Dendritic cell treated with granulocyte-macrophage colony-stimulating factor and Interleukin-4, amounts not matched to agents 40 ng/mL and 50 ng/mL, for 4 days (primary cell): ENCODE data around the gene ZNF674.
A peak's percentile ranks its signal among the peaks of the same experiment; 100 is the strongest.

Experiments
- H3K27ac Mint-ChIP-seq: one replicate; pipeline ENCODE4 v1.8.0; 2022; ENCODE audit warnings: mild to moderate bottlenecking, mixed read lengths
- H3K27me3 Mint-ChIP-seq: one replicate; pipeline ENCODE4 v1.8.0; 2022; ENCODE audit warnings: mild to moderate bottlenecking, mixed read lengths
- H3K36me3 Mint-ChIP-seq: one replicate; pipeline ENCODE4 v1.8.0; 2022; ENCODE audit warnings: low read depth, mixed read lengths
- H3K4me1 Mint-ChIP-seq: one replicate; pipeline ENCODE4 v1.8.0; 2022; ENCODE audit warnings: low read depth, mixed read lengths
- H3K4me3 Mint-ChIP-seq: one replicate; pipeline ENCODE4 v1.8.0; 2022; ENCODE audit warnings: mild to moderate bottlenecking, moderate library complexity, mixed read lengths
- H3K9me3 Mint-ChIP-seq: one replicate; pipeline ENCODE4 v1.8.0; 2022; ENCODE audit warnings: mixed read lengths
- intact Hi-C: fragments of 100-400 bp; cut with micrococcal nuclease; formaldehyde crosslinking; loops from one replicate; pipeline ENCODE4 v1.15.0; 2022

Gene ZNF674

DNA sequence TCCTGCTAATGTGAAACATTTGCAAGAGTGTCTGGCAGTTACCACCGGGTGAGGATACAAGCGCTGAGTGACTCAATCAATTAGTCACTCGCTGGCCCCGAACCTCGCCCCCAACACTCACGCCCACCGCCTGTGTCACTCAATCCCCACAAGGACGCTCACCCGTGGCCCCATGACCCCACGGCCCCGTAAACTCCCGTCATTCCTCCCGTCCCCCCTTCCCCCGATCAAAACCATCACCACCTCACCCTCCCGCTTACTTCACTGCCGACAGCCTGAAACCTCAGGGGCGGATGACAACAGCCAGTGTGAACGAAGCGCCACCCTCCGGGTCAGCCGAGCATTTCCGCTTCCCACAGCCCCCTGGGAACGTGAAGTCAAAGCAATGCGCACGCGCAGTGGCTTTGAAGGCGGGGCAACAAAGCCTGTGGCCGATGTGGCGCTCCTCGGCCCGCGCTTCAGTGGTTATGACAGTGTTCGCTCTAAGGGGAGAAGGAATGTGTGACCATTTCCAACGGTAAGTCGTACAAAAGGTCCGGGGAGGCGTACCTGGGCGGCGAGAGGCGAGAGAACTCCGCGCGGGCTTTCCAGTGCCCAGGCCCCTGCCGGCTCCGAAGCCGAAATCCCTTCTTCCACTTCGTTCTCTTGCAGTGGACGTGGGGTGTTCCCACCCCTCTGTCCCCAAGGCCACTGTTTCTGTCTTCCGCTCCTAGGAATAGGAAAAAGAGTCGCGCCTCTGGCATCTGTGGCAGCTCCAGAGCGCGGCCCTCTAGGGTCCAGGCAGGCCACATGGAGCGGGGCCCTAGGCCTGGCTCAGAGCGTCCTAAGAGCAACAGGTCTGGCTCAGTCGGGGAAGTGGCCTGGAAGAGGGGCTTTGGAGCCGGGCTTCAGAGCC is at the start of gene ZNF674:
Gene ZNF674, minus strand, starts transcription at position 311 of the 895 bp plus-strand sequence. CDS start 3,334 bp downstream, outside the sequence.
- Mint-ChIP-seq H3K4me1 (peaks cover 24% of the 10 kb centered on the region), H3K36me3 (peaks cover 19% of the 10 kb centered on the region), H3K9me3 (no peaks in the 10 kb centered on the region), H3K4me3 (peak within 1 kb of the TSS; percentile 98), H3K27me3 (no peaks in the 10 kb centered on the region), H3K27ac (peak within 1 kb of the TSS; percentile 98)
- intact Hi-C loops: no loop called here

GRCh38 chrX:46589977-46590723 is 44.9 kb upstream of the ZNF674 start:
- peaks cover 16% of the 10 kb centered on the region for H3K4me1 Mint-ChIP-seq
- no peaks in the 10 kb centered on the region for H3K27me3 Mint-ChIP-seq
- intact Hi-C loops: no loop called here
- H3K27ac Mint-ChIP-seq: no peak overlapping the region
- no peaks in the 10 kb centered on the region for H3K9me3 Mint-ChIP-seq
- no peak overlapping the region for H3K4me3 Mint-ChIP-seq
- no peaks in the 10 kb centered on the region for H3K36me3 Mint-ChIP-seq

DNA sequence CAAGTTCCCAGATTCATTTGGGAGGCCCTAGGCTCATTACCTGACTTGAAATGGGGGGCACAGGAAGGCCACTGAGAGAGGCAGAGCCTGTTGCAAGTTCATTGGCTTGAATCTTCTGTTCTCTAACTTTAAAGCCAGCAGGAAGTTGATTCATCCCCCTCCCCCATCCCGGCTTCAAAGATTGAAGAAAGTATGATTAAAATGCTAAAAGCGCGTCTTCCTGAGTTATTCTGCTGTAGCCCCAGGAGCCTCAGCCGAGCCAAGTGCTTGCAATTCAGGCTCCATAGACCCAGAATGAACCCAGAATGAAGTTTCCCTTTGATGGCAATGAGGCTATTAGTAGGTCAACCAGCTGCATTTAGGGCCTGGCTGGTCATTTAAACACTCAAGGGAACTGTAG is 43.0 kb upstream of the ZNF674 start:
- intact Hi-C loops: no loop called here

GRCh38 chrX:46587753-46588171 is 42.5 kb upstream of the ZNF674 start:
- intact Hi-C loops: no loop called here

More for the DNA sequence above, 43.0 kb upstream of the ZNF674 start:
- Mint-ChIP-seq H3K27me3 (no peaks in the 10 kb centered on the region), H3K9me3 (no peaks in the 10 kb centered on the region), H3K36me3 (no peaks in the 10 kb centered on the region), H3K4me1 (peaks cover 21% of the 10 kb centered on the region), H3K4me3 (no peak overlapping the region), H3K27ac (peak overlapping the region; percentile 69)

DNA sequence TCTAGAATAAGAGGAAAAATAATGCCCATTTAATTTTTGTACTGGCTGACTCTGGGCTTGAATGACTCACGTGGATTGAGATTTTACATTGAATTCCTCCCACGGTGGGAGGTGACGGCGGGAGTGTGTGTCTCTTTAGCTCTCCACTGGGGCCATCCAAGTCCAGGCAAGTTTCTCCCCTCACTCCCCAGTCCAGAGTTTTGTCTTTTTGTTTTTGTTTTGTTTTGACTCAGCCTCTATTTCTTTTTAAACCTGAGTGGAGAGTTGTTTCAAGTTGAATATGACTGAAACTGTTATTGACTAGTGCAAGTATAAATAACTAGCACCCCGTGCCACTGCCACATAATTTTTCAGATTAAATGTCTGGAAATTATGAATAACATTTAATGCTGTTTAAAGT is 41.9 kb upstream of the ZNF674 start:
- H3K36me3 Mint-ChIP-seq: no peaks in the 10 kb centered on the region
- H3K27me3 Mint-ChIP-seq: no peaks in the 10 kb centered on the region
- peaks cover 21% of the 10 kb centered on the region for H3K4me1 Mint-ChIP-seq
- H3K27ac Mint-ChIP-seq: peak overlapping the region; percentile 51
- no peak overlapping the region for H3K4me3 Mint-ChIP-seq
- intact Hi-C loops: no loop called here
- no peaks in the 10 kb centered on the region for H3K9me3 Mint-ChIP-seq

More at GRCh38 chrX:46587753-46588171, 42.5 kb upstream of the ZNF674 start:
- Mint-ChIP-seq H3K27me3 (no peaks in the 10 kb centered on the region), H3K4me1 (peaks cover 21% of the 10 kb centered on the region), H3K36me3 (no peaks in the 10 kb centered on the region), H3K9me3 (no peaks in the 10 kb centered on the region), H3K4me3 (peak overlapping the region; percentile 4), H3K27ac (peak overlapping the region; percentile 69)

- Mint-ChIP-seq H3K4me1 (peaks cover 21% of the 10 kb centered on the region), H3K4me3 (no peak overlapping the region), H3K27me3 (no peaks in the 10 kb centered on the region), H3K27ac (no peak overlapping the region), H3K36me3 (no peaks in the 10 kb centered on the region), H3K9me3 (no peaks in the 10 kb centered on the region)
- intact Hi-C loops: no loop called here
Measured at GRCh38 chrX:46584736-46585135, 39.5 kb upstream of the ZNF674 start.

- no peak overlapping the region for H3K27ac Mint-ChIP-seq
- H3K9me3 Mint-ChIP-seq: no peaks in the 10 kb centered on the region
- no peak overlapping the region for H3K4me3 Mint-ChIP-seq
Measured at GRCh38 chrX:46582966-46583365, 37.7 kb upstream of the ZNF674 start.

DNA sequence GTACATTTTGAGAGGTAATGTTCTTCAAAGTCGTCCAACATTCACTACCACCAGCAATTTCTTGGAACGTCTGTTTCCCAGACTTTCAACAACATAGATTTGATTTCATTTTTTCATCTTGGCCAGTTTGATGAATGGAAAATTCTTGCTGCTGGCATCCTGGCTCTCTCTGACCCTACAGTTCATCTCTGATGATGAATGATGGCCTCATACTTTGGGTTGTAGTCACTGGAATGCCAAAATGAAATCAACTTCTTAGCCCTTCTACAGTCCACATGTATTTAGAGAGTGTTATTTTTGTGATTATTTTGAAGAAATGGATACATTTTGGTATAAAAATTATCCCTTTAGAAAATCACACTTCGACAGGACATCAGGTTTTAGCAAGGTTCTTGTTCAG is 37.1 kb upstream of the ZNF674 start:
- no peaks in the 10 kb centered on the region for H3K27me3 Mint-ChIP-seq
- H3K4me1 Mint-ChIP-seq: peaks cover 34% of the 10 kb centered on the region
- peaks cover 10% of the 10 kb centered on the region for H3K36me3 Mint-ChIP-seq
- no peaks in the 10 kb centered on the region for H3K9me3 Mint-ChIP-seq
- no peak overlapping the region for H3K27ac Mint-ChIP-seq
- intact Hi-C loops: no loop called here
- no peak overlapping the region for H3K4me3 Mint-ChIP-seq

More at GRCh38 chrX:46582966-46583365, 37.7 kb upstream of the ZNF674 start:
- intact Hi-C loops: no loop called here
- Mint-ChIP-seq H3K27me3 (no peaks in the 10 kb centered on the region), H3K36me3 (peaks cover 7% of the 10 kb centered on the region), H3K4me1 (peaks cover 29% of the 10 kb centered on the region)

DNA sequence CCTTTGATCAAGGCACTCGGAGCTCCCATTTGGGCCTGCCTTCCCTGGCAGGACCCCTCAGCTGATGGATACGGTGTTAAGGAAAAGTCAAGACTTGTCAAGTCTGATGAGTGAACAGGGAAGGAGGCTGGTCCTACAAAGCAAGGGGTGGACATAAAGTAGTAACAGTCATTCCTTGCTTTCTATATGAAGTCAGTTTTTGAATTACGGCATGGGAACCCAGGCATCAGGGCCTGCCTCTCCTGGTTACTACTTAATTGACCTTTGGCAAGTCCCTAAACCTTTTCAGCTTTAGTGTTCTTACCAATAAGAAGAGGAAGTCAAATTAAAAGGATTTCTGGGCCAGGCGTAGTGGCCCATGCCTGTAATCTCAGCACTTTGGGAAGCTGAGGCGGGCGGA is 35.4 kb upstream of the ZNF674 start:
- Mint-ChIP-seq H3K36me3 (peaks cover 10% of the 10 kb centered on the region), H3K4me3 (no peak overlapping the region), H3K4me1 (peaks cover 39% of the 10 kb centered on the region), H3K27ac (no peak overlapping the region), H3K27me3 (no peaks in the 10 kb centered on the region), H3K9me3 (no peaks in the 10 kb centered on the region)
- intact Hi-C loops: no loop called here

GRCh38 chrX:46579250-46579649 is 34.0 kb upstream of the ZNF674 start:
- no peaks in the 10 kb centered on the region for H3K9me3 Mint-ChIP-seq
- intact Hi-C loops: loop anchor here (5.0 kb wide), 2 partner anchors 63 to 213 kb away; no protein-coding TSS in a partner anchor
- peaks cover 10% of the 10 kb centered on the region for H3K36me3 Mint-ChIP-seq
- peaks cover 43% of the 10 kb centered on the region for H3K4me1 Mint-ChIP-seq
- H3K27me3 Mint-ChIP-seq: peaks cover 2% of the 10 kb centered on the region
- H3K4me3 Mint-ChIP-seq: no peak overlapping the region
- no peak overlapping the region for H3K27ac Mint-ChIP-seq

- intact Hi-C loops: loop anchor here (2.0 to 5.0 kb wide), 3 partner anchors 49 to 215 kb away; no protein-coding TSS in a partner anchor
- H3K4me3 Mint-ChIP-seq: peak overlapping the region; percentile 45
- H3K4me1 Mint-ChIP-seq: peaks cover 45% of the 10 kb centered on the region
- H3K27ac Mint-ChIP-seq: peak overlapping the region; percentile 72
- H3K36me3 Mint-ChIP-seq: peaks cover 10% of the 10 kb centered on the region
- H3K27me3 Mint-ChIP-seq: peaks cover 2% of the 10 kb centered on the region
- H3K9me3 Mint-ChIP-seq: no peaks in the 10 kb centered on the region
Measured at GRCh38 chrX:46577221-46578005, 32.2 kb upstream of the ZNF674 start.

DNA sequence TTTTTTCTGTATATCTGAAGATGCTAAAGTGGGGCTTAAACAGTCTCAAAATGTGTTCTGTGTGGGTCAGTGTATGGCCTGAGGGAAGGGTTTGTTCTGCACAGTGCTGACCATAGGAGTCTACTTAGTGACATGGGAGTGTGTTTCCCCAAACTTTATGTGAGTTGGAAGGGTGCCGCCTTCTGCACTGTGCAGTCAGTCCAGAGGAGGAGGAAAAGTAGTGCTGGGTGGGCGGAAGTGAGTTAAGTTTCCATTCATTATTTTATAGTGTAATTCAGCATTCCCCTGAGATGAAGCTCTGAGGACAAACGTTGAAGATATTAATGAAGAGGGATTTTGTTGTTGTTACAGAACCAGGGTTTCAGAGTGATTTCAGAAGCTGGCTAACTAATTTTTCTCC is 31.2 kb upstream of the ZNF674 start:
- H3K36me3 Mint-ChIP-seq: peaks cover 10% of the 10 kb centered on the region
- peaks cover 54% of the 10 kb centered on the region for H3K4me1 Mint-ChIP-seq
- intact Hi-C loops: loop anchor here (2.0 to 5.0 kb wide), 3 partner anchors 50 to 216 kb away; no protein-coding TSS in a partner anchor
- H3K27ac Mint-ChIP-seq: peak overlapping the region; percentile 72
- H3K27me3 Mint-ChIP-seq: peaks cover 4% of the 10 kb centered on the region
- H3K4me3 Mint-ChIP-seq: peak overlapping the region; percentile 84
- H3K9me3 Mint-ChIP-seq: no peaks in the 10 kb centered on the region

DNA sequence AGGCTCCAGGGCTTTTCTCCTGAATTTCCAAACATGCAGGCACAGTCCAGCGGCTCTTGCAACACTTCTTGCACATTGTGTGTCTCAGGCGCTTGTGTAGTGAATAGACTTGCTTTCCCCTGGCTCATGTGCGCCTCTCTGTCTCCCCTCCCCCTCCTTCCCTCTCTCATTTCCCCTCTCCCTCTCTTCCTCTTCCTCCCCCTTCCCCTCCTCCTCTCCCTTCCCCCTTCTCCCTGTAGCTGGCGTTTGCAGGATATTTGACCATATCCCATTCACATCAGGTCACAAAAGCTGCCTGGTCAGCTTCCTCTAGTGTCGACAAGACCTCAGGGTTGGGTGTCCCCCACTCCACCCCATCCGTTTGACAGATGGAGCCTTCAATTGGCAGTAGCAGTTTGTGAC is 30.8 kb upstream of the ZNF674 start:
- intact Hi-C loops: loop anchor here (2.0 to 5.0 kb wide), 3 partner anchors 51 to 216 kb away; no protein-coding TSS in a partner anchor

More for the DNA sequence above, 30.8 kb upstream of the ZNF674 start:
- peak overlapping the region; percentile 84 for H3K4me3 Mint-ChIP-seq
- H3K27ac Mint-ChIP-seq: peak overlapping the region; percentile 72
- peaks cover 54% of the 10 kb centered on the region for H3K4me1 Mint-ChIP-seq
- no peaks in the 10 kb centered on the region for H3K9me3 Mint-ChIP-seq
- peaks cover 4% of the 10 kb centered on the region for H3K27me3 Mint-ChIP-seq
- peaks cover 10% of the 10 kb centered on the region for H3K36me3 Mint-ChIP-seq
